ENCODE data around the gene PRRT1B.

- TF ChIP-seq POLR2AphosphoS5 (IDR thresholded peaks at IDR 0.05) = no peak
- no peak for TF ChIP-seq POLR2A (IDR thresholded peaks at IDR 0.05)
These were observed 49.8 kb downstream of the PRRT1B start for GRCh38 chr9:131594906-131595665.

Data from transverse colon (tissue), 3 donors.